ENCODE data around the gene ZSWIM6.

Gene ZSWIM6

DNA sequence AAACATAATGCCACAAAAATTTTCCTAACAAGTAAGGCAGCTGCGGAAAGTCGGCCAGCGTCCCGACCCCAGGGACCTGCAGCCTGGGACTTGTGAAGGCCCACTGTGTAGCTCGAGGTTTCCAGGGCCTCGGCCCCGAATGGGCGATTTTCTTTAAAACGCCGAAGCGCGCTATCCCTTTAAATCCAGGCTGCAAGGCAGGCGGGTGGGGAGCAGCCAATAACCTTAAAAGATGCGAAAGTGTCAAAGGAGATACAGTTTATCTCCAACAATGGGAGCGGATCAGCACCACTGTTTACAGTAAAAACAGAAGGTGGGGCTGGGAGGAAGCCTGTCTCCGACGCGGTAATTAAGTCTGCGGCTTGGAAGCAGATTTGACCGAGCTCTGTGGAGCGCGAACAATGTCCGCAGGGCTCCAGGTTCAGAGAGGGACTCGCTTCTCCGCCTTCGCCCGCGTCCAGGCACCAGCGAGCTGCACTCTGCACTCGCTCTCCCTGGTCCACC lies 1.7 kb upstream of the ZSWIM6 start:
- TF ChIP-seq, protein P1, sequence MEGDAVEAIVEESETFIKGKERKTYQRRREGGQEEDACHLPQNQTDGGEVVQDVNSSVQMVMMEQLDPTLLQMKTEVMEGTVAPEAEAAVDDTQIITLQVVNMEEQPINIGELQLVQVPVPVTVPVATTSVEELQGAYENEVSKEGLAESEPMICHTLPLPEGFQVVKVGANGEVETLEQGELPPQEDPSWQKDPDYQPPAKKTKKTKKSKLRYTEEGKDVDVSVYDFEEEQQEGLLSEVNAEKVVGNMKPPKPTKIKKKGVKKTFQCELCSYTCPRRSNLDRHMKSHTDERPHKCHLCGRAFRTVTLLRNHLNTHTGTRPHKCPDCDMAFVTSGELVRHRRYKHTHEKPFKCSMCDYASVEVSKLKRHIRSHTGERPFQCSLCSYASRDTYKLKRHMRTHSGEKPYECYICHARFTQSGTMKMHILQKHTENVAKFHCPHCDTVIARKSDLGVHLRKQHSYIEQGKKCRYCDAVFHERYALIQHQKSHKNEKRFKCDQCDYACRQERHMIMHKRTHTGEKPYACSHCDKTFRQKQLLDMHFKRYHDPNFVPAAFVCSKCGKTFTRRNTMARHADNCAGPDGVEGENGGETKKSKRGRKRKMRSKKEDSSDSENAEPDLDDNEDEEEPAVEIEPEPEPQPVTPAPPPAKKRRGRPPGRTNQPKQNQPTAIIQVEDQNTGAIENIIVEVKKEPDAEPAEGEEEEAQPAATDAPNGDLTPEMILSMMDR (IDR thresholded peaks at IDR 0.05; ENCODE audit: low read depth, low read length), result no peak
- H3K4me3 ChIP-seq (replicated peaks in 1 of 2; ENCODE audit: low read depth in 2 of 2, low read length in 2 of 2), result peak overlapping the region; percentile 83 to 87
- peak; percentile 52 to 60 for DNase-seq (ENCODE audit: low read depth in 2 of 2)

DNA sequence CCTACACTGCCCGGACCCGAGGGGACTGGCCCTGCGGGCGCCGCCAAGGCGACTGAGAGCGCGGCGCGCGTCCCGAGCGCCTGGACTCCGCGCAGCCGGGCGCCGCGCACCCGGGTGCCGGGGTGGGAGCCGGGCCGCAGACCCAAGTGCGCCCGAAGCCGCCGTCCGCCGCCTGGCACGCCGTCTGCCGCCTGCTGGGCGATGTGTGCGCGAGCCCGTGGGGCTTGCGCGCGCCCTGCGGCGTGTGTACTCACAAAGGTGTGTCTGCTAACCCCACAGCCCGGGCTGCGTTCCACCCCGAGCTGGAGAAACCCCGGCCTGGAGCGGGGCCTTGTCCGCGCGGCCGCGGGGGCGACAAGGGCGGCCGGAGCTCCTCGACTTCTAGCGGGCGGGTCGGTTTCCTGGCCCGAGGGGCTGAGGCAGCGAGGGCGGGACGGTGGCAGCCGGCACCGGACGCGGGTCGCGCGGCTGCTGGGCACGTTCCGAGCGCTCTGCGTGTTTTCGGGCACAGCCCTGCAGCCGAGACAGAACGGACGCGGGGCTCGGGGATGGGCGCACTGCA lies 1.1 kb upstream of the ZSWIM6 start:
- DNase-seq (ENCODE audit: low read depth in 2 of 2), result peak; percentile 77 to 85
- TF ChIP-seq, protein P1 (IDR thresholded peaks at IDR 0.05; ENCODE audit: low read depth, low read length), result peak; percentile 26
- peak overlapping the region; percentile 83 to 87 for H3K4me3 ChIP-seq (replicated peaks in 1 of 2; ENCODE audit: low read depth in 2 of 2, low read length in 2 of 2)

DNA sequence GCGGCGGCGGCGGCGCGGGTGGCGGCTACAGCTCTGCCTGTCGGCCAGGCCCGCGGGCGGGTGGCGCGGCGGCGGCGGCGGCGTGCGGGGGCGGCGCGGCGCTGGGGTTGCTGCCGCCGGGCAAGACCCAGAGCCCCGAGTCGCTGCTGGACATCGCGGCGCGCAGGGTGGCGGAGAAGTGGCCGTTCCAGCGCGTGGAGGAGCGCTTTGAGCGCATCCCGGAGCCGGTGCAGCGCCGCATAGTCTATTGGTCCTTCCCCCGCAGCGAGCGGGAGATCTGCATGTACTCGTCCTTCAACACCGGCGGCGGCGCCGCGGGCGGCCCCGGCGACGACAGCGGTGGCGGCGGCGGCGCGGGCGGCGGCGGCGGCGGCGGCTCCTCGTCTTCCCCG lies 296 bp downstream of the ZSWIM6 start:
- peak; percentile 31 to 38 for DNase-seq (ENCODE audit: low read depth in 2 of 2)
- H3K4me3 ChIP-seq (replicated peaks in 1 of 2; ENCODE audit: low read depth in 2 of 2, low read length in 2 of 2), result peak overlapping the region; percentile 83 to 93
- TF ChIP-seq, protein P1 (IDR thresholded peaks at IDR 0.05; ENCODE audit: low read depth, low read length), result no peak

DNA sequence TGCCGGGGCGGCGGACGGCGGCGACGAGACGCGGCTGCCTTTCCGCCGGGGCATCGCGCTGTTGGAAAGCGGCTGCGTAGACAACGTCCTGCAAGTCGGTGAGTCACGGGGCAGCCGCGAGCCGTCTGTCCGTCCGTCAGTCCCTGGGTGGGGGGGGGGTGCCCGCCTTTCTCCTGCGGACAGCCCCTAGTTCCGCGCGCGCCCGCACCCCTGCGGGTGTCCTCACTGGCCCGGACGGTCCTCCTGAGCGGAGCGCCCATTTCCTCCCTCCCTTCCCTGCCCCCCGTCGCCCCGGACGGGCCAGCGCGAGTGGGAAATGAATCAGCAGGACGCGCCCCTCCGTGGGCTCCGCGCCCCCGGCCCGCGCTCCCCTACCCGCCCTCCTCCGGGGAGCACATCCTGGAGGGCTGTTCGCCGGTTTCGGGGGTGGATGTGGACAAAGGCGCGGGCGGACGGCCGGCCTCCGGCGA lies 828 bp downstream of the ZSWIM6 start:
- TF ChIP-seq, protein P1 (IDR thresholded peaks at IDR 0.05; ENCODE audit: low read depth, low read length), result no peak
- peak; percentile 71 to 74 for DNase-seq (ENCODE audit: low read depth in 2 of 2)
- peak overlapping the region; percentile 90 to 93 for H3K4me3 ChIP-seq (replicated peaks in 1 of 2; ENCODE audit: low read depth in 2 of 2, low read length in 2 of 2)

DNA sequence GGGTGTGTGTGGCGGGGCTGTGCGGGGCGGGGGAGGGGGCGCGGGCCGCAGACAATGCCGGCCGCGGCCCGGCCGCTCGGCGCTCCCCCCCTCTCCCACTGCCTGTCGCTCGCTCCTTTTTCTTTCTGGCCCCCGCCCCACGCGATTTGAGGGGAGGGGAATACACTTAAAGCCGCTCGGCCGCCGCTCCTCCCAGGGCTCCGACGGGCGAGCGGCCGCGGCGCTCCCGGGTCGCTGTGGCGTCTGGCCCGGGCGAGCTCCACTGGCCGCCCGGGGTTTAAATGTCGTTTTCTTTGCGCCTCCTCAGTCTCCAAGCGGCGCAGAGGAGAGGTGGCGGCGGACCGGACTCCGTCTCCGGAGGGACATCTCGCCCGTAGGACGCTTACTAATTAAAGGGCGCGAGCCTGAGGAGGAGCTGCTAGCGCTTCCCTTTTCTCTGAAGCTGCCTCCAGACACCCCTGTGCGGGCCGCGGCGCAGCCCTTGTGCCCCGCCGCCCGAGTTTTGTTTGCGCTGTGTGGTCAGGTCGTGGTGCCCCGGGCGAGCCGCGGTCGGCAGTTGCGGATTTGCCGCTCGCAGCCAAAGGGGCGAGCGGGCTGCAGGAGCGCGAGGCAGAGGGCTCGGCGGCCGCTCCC lies 1.4 kb downstream of the ZSWIM6 start:
- H3K4me3 ChIP-seq (replicated peaks in 1 of 2; ENCODE audit: low read depth in 2 of 2, low read length in 2 of 2), result peak overlapping the region; percentile 90 to 93
- TF ChIP-seq, protein P1 (IDR thresholded peaks at IDR 0.05; ENCODE audit: low read depth, low read length), result no peak
- DNase-seq (ENCODE audit: low read depth in 2 of 2), result peak; percentile 40 to 42

DNA sequence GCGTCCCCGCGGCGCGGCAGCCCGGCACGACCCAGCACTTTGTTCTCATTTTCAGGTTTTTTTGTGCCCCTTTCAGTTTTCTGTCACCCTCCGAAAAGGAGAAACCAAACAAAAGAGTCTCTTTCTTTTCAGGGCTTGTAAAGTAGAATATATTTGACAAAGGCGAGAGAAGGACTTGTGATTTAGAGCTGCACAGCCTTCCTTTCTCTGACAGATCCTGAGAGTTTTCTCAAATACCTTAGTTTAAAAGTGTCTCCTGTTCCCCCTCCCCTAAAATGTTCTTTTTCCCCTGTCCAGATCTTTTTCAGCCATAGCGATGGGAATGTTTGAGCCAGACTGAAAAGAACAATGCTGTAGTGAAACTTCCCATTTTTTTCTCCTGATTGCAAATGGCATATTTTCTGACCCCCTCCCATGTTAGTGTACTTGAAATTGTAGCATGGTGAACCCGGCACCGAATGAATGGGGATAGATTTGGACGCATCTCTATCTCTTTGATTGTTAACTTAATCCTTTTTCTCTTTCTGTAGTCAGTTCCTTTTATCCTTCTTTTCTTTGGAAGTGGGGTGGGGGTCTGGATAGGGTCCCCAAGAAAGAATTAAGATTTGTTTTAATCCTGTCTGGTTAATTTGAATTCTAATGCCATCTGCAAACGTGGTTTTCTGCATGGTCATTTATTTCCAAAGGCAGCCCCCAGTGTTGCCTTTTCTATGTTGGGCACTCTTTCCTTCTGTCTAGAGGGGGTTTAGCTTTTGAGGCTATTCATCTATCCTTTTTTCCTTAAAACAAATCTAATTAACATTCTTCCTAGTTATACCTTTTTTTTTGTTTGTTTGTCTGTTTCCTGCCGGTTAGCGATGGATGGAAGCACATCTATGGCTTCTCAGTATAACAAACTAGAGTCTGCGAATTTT lies 2.2 kb downstream of the ZSWIM6 start:
- TF ChIP-seq, protein P1 (IDR thresholded peaks at IDR 0.05; ENCODE audit: low read depth, low read length), result no peak
- H3K4me3 ChIP-seq (replicated peaks in 1 of 2; ENCODE audit: low read depth in 2 of 2, low read length in 2 of 2), result peak overlapping the region; percentile 90 to 93

More for the DNA sequence above, 2.2 kb downstream of the ZSWIM6 start:
- DNase-seq (ENCODE audit: low read depth in 2 of 2), result no peak
